ENCODE results near the gene RAVER1.

GRCh38 chr19:10268071-10268470 lies 65.3 kb downstream of the RAVER1 start:
- no peak for TF ChIP-seq EZH2phosphoT487 (IDR thresholded peaks at IDR 0.05; ENCODE audit: insufficient read depth, low read depth)
- no peak for TF ChIP-seq EZH2 (IDR thresholded peaks at IDR 0.05; ENCODE audit: insufficient read depth, poor library complexity, severe bottlenecking)
